GM18519 (cell line): ENCODE data around the gene PDGFC.

Source experiments
- ATAC-seq: cut with Tn5 transposase; IDR thresholded peaks from one replicate; pipeline ENCODE4 v1.9.1; 2021; ENCODE audit warnings: mild to moderate bottlenecking, moderate library complexity; ENCODE audit not compliant: unreplicated experiment, low FRiP score

The PDGFC gene

GRCh38 chr4:156858071-156858470 lies 113.5 kb downstream of the PDGFC start:
- no peak for ATAC-seq

GRCh38 chr4:156838761-156839160 lies 132.8 kb downstream of the PDGFC start:
- ATAC-seq, result no peak

GRCh38 chr4:156837625-156838345 lies 133.8 kb downstream of the PDGFC start:
- no peak for ATAC-seq

- no peak for ATAC-seq
Observed at GRCh38 chr4:156832886-156833285, 138.7 kb downstream of the PDGFC start.

- no peak for ATAC-seq
Observed at GRCh38 chr4:156830351-156830750, 141.2 kb downstream of the PDGFC start.

GRCh38 chr4:156829201-156829873 lies 142.3 kb downstream of the PDGFC start:
- ATAC-seq, result no peak

- ATAC-seq, result no peak
Observed at GRCh38 chr4:156827519-156827918, 144.1 kb downstream of the PDGFC start.

- no peak for ATAC-seq
Observed at GRCh38 chr4:156825074-156825473, 146.5 kb downstream of the PDGFC start.

GRCh38 chr4:156824451-156825060 lies 147.0 kb downstream of the PDGFC start:
- no peak for ATAC-seq

- no peak for ATAC-seq
Observed at GRCh38 chr4:156820931-156821330, 150.7 kb downstream of the PDGFC start.

- ATAC-seq, result no peak
Observed at GRCh38 chr4:156816360-156816755, 155.2 kb downstream of the PDGFC start.

GRCh38 chr4:156815717-156816359 lies 155.8 kb downstream of the PDGFC start:
- no peak for ATAC-seq

GRCh38 chr4:156811963-156812362 lies 159.6 kb downstream of the PDGFC start:
- ATAC-seq, result no peak

- ATAC-seq, result no peak
Observed at GRCh38 chr4:156811286-156811685, 160.3 kb downstream of the PDGFC start.

GRCh38 chr4:156805696-156806095 lies 165.9 kb downstream of the PDGFC start:
- ATAC-seq, result no peak

- no peak for ATAC-seq
Observed at GRCh38 chr4:156803056-156803455, 168.5 kb downstream of the PDGFC start.

- no peak for ATAC-seq
Observed at GRCh38 chr4:156800463-156800862, 171.1 kb downstream of the PDGFC start.

GRCh38 chr4:156799121-156799589 lies 172.4 kb downstream of the PDGFC start:
- no peak for ATAC-seq

- no peak for ATAC-seq
Observed at GRCh38 chr4:156798438-156798837, 173.2 kb downstream of the PDGFC start.

- ATAC-seq, result no peak
Observed at GRCh38 chr4:156797206-156797605, 174.4 kb downstream of the PDGFC start.

GRCh38 chr4:156795727-156796126 lies 175.9 kb downstream of the PDGFC start:
- ATAC-seq, result no peak
